PC-9 (cell line): Measurements from ENCODE around the gene LY86.

Experiments
- CTCF ChIP-seq: fragments of 200-600 bp; sonication (generic); conservative IDR thresholded peaks from 2 replicates; pipeline ENCODE4 v1.6.1; 2017; ENCODE audit warnings: mixed run types, antibody characterized with exemption, mild to moderate bottlenecking, moderate library complexity
- EZH2 ChIP-seq: fragments of 200-600 bp; sonication (generic); IDR thresholded peaks from 2 replicates; pipeline ENCODE4 v1.8.0; 2017; ENCODE audit warnings: antibody characterized with exemption, low read depth

GRCh38 chr6:6610031-6610591 is 21.6 kb downstream of the LY86 start:
- TF ChIP-seq CTCF (no peak), EZH2 (no peak)
